ENCODE data around the gene RARG.

RARG gene

DNA sequence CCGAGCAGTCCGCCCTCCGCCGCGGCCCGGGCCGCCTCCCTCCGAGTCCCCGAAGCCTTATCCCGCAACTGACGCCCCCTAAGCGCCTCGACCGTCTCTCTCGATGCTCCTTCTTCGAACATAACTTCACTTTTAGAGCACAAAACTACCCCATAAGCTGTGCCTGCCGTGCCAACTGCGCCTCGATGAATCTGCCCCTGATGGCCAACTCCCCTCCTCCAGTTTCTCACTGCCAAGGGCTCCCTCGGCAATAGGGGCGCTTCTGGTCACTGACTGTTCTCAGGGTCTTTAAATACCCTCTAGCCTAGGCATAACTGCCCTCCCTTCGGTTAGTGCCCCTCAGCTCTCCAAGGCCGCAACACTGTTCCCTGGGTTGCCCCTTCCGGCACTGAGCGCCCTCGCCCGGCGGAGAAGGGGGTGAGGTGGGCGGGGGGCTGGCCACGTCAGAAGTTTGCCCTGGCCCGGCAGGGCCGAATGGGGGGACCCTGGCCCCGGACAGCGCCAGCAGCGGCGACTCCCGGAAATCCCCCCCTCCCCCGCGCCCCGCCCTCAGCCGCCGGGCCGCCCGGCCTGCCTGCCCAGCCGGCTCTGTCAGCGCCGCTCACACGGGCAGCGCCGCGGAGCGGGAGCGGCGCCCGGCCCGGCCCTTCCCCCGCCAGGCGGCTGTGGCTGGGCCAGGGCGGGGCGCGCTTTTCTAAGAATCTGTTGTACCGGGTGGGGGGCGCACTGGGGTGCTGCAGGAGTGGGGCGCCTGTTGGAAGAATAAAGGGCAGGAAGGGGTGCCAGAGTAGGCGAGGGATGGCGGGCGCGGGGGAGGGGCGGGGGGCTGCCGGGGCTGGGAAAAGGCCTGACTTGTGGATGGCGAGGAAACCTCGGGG lies 10.6 kb downstream of the RARG start:
- TF ChIP-seq FOXP2 (optimal IDR thresholded peaks at IDR 0.05; ENCODE audit: borderline replicate concordance, extremely low read depth, extremely low read length, insufficient read depth): no peak
- TF ChIP-seq, protein P1, sequence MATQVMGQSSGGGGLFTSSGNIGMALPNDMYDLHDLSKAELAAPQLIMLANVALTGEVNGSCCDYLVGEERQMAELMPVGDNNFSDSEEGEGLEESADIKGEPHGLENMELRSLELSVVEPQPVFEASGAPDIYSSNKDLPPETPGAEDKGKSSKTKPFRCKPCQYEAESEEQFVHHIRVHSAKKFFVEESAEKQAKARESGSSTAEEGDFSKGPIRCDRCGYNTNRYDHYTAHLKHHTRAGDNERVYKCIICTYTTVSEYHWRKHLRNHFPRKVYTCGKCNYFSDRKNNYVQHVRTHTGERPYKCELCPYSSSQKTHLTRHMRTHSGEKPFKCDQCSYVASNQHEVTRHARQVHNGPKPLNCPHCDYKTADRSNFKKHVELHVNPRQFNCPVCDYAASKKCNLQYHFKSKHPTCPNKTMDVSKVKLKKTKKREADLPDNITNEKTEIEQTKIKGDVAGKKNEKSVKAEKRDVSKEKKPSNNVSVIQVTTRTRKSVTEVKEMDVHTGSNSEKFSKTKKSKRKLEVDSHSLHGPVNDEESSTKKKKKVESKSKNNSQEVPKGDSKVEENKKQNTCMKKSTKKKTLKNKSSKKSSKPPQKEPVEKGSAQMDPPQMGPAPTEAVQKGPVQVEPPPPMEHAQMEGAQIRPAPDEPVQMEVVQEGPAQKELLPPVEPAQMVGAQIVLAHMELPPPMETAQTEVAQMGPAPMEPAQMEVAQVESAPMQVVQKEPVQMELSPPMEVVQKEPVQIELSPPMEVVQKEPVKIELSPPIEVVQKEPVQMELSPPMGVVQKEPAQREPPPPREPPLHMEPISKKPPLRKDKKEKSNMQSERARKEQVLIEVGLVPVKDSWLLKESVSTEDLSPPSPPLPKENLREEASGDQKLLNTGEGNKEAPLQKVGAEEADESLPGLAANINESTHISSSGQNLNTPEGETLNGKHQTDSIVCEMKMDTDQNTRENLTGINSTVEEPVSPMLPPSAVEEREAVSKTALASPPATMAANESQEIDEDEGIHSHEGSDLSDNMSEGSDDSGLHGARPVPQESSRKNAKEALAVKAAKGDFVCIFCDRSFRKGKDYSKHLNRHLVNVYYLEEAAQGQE (IDR thresholded peaks at IDR 0.05; ENCODE audit: insufficient read depth in 1 of 2, low read depth in 2 of 2, low read length in 2 of 2): no peak
- no peak for TF ChIP-seq SIN3A (IDR thresholded peaks at IDR 0.05; ENCODE audit: borderline replicate concordance, insufficient read depth, low read length)
- no peak; the same call in 1 of the 2 replicates for TF ChIP-seq TAF1 (IDR thresholded peaks at IDR 0.05; ENCODE audit: borderline replicate concordance, insufficient read depth, low read length)
- no peak for TF ChIP-seq POLR2AphosphoS5 (IDR thresholded peaks at IDR 0.05; ENCODE audit: low read depth, low read length)

DNA sequence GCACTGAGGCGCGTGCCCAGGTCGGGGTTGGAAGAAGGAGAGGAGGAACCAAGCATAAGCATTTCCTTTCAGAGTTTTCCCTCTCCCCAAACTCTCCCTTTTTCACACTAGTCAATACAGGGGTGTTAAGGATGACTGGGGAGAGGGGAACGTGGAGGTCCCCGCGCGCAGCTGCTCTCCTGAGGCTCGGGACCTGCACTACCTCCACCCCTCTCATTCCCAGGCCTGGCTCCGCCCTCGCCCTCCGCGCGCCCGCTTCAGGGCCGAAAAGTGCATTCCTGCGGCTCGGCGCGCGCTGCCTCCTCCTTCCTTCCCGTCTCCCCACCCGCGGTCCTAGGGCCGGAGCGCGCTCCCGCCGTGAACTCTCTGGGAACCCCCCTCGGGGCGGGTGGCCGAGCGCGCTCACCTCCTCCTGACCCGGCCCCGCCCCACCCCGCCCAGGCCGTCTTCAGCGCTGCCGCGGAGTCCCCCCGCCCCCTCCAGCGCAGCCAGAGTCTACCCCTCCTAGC lies 11.3 kb downstream of the RARG start:
- TF ChIP-seq TAF1 (IDR thresholded peaks at IDR 0.05; ENCODE audit: borderline replicate concordance, insufficient read depth, low read length) (peak; percentile 14; the same call in 1 of the 2 replicates), POLR2AphosphoS5 (IDR thresholded peaks at IDR 0.05; ENCODE audit: low read depth, low read length) (peak; percentile 65; the same call in 1 of the 2 replicates), FOXP2 (optimal IDR thresholded peaks at IDR 0.05; ENCODE audit: borderline replicate concordance, extremely low read depth, extremely low read length, insufficient read depth) (peak; percentile 17), SIN3A (IDR thresholded peaks at IDR 0.05; ENCODE audit: borderline replicate concordance, insufficient read depth, low read length) (no peak)
- TF ChIP-seq, protein P1 (IDR thresholded peaks at IDR 0.05; ENCODE audit: insufficient read depth in 1 of 2, low read depth in 2 of 2, low read length in 2 of 2): no peak

DNA sequence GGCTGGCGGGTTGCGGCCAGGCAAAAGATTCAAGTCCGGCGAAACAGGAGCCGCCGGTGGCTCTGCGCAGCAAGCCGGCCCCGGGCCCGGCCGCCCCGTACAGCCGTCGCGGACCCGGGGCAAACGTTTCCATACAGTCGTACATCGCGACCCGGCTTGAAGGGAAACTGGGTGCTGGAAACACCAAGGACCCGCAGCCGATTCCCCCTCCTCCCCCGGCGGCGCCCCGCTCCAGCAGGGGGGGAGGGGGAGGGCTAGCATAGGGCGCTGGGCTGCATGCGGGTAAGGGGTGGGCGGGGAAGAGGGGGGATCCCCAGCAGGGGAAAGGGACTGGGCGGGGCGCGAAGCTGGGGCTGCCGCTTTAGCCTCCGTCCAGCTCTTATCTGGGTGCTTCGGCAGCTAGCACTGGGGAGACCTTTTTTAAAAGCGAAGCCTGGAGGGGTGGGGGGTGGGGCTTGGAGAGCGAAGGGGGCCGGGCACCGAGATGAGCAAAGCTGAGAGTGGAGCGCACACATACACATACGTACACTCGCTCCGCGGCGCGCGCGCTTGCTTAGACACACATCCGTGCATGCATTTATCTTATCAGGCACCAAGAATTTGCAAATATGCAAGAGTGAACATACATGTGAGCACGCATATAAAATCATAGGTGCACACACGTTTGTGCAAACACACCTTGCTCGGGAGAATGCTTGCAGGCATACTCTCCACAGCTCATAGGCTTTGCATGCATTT lies 11.9 kb downstream of the RARG start:
- TF ChIP-seq SIN3A (IDR thresholded peaks at IDR 0.05; ENCODE audit: borderline replicate concordance, insufficient read depth, low read length) (peak; percentile 35; the same call in 1 of the 2 replicates), TAF1 (IDR thresholded peaks at IDR 0.05; ENCODE audit: borderline replicate concordance, insufficient read depth, low read length) (0 out of 2 replicates have a peak, but pooled peaks have one; percentile 11), POLR2AphosphoS5 (IDR thresholded peaks at IDR 0.05; ENCODE audit: low read depth, low read length) (no peak), FOXP2 (optimal IDR thresholded peaks at IDR 0.05; ENCODE audit: borderline replicate concordance, extremely low read depth, extremely low read length, insufficient read depth) (no peak)
- TF ChIP-seq, protein P1 (IDR thresholded peaks at IDR 0.05; ENCODE audit: insufficient read depth in 1 of 2, low read depth in 2 of 2, low read length in 2 of 2): no peak

DNA sequence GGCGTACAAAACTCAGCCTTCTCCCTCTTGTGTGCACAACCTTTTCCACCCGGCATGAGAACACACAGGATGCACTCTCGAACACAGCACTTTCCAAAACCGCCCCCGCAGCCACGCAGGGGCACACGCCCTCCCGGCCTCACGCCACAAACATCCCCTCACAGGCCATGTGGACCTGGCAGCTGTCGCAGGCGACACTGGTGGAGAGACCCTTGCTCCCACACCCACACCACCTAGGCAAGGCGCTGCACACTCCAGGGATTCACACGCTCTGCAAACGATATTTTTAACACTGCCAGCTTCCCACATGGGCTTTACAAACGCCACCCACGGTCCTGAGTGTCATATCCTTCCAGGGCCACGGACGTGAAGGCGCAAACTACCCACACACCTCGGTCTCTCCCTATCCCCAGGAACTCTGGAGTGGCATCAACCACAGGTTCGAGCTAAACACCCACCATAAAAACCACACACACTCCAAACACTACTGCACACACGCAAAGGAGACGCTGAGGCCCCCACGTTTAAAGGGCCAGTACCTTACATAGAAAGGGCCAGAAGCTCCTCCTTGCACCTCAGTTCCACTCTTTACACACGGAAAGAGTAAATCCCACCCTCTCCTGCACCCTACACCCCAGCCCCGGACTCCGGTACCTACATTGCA lies 12.6 kb downstream of the RARG start:
- no peak for TF ChIP-seq FOXP2 (optimal IDR thresholded peaks at IDR 0.05; ENCODE audit: borderline replicate concordance, extremely low read depth, extremely low read length, insufficient read depth)
- TF ChIP-seq SIN3A (IDR thresholded peaks at IDR 0.05; ENCODE audit: borderline replicate concordance, insufficient read depth, low read length): peak; percentile 70; the same call in 1 of the 2 replicates

Measured in PFSK-1 (cell line).